Measurements from ENCODE around the gene HOXA2.

Gene HOXA2

GRCh38 chr7:27112955-27113949 lies 10.8 kb upstream of the HOXA2 start:
- DNase-seq (ENCODE audit: low read depth in 2 of 3, low spot score in 1 of 3) = no peak

GRCh38 chr7:27112361-27112760 lies 9.9 kb upstream of the HOXA2 start:
- no peak for DNase-seq (ENCODE audit: low read depth in 2 of 3, low spot score in 1 of 3)

- DNase-seq (ENCODE audit: low read depth in 2 of 3, low spot score in 1 of 3) = no peak
These were observed 9.3 kb upstream of the HOXA2 start for GRCh38 chr7:27111751-27112277.

- DNase-seq (ENCODE audit: low read depth in 2 of 3, low spot score in 1 of 3) = no peak
These were observed 8.7 kb upstream of the HOXA2 start for GRCh38 chr7:27111042-27111750.

- DNase-seq (ENCODE audit: low read depth in 2 of 3, low spot score in 1 of 3) = no peak
These were observed 7.9 kb upstream of the HOXA2 start for GRCh38 chr7:27110186-27111031.

GRCh38 chr7:27109466-27110185 lies 7.1 kb upstream of the HOXA2 start:
- DNase-seq (ENCODE audit: low read depth in 2 of 3, low spot score in 1 of 3) = no peak

- no peak for DNase-seq (ENCODE audit: low read depth in 2 of 3, low spot score in 1 of 3)
These were observed 6.1 kb upstream of the HOXA2 start for GRCh38 chr7:27108390-27109127.

- no peak for DNase-seq (ENCODE audit: low read depth in 2 of 3, low spot score in 1 of 3)
These were observed 5.2 kb upstream of the HOXA2 start for GRCh38 chr7:27107391-27108381.

GRCh38 chr7:27106901-27107240 lies 4.4 kb upstream of the HOXA2 start:
- DNase-seq (ENCODE audit: low read depth in 2 of 3, low spot score in 1 of 3) = no peak

GRCh38 chr7:27106181-27106900 lies 3.9 kb upstream of the HOXA2 start:
- no peak for DNase-seq (ENCODE audit: low read depth in 2 of 3, low spot score in 1 of 3)

GRCh38 chr7:27105301-27106031 lies 3.0 kb upstream of the HOXA2 start:
- DNase-seq (ENCODE audit: low read depth in 2 of 3, low spot score in 1 of 3) = no peak

GRCh38 chr7:27104341-27105058 lies 2.0 kb upstream of the HOXA2 start:
- no peak for DNase-seq (ENCODE audit: low read depth in 2 of 3, low spot score in 1 of 3)

GRCh38 chr7:27103489-27104226 lies 1.2 kb upstream of the HOXA2 start:
- DNase-seq (ENCODE audit: low read depth in 2 of 3, low spot score in 1 of 3) = no peak

GRCh38 chr7:27101957-27102580 lies 414 bp downstream of the HOXA2 start:
- no peak for DNase-seq (ENCODE audit: low read depth in 2 of 3, low spot score in 1 of 3)

GRCh38 chr7:27101171-27101956 lies 1.1 kb downstream of the HOXA2 start:
- no peak for DNase-seq (ENCODE audit: low read depth in 2 of 3, low spot score in 1 of 3)

Data from stimulated activated CD4-positive, alpha-beta T cell treated with anti-CD3 and anti-CD28 coated beads, Interleukin-12 subunit alpha, Interleukin-12 subunit beta, amount 100 ng/mL, for 48 hours (primary cell).